ENCODE measurements around the gene MAPK14. TPM values are rescaled to one million over a fixed set of nuclear protein-coding genes. Genes with fewer than 3 reads are reported as not detected.
A peak's percentile ranks its signal among the peaks of the same experiment; 100 is the strongest.

The MAPK14 gene
- total and polyA plus RNA-seq, 7 donors, result 11.8 to 42.0 (median 31.0) TPM

DNA sequence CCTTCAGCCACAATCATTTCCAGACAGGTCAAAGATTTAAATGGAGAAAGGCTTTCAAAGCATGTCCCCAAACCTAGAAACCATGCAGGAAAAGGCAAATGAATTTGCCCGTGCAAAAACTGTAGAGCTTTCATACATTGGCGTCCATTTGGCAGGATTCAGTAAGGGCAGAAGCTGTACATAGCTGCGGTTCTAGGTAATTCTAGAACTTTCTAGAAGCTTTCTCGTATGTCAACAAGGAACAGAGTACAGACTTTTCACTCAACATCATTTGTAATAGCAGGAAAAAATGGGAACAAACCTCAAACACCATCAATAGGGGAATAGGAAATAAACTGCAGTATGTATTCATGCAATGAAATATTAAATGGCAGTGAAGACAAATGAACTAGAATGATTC, 91.6 kb downstream of the MAPK14 start:
- H3K27ac ChIP-seq, result peak overlapping the region; percentile 46
- TF ChIP-seq, protein P1, sequence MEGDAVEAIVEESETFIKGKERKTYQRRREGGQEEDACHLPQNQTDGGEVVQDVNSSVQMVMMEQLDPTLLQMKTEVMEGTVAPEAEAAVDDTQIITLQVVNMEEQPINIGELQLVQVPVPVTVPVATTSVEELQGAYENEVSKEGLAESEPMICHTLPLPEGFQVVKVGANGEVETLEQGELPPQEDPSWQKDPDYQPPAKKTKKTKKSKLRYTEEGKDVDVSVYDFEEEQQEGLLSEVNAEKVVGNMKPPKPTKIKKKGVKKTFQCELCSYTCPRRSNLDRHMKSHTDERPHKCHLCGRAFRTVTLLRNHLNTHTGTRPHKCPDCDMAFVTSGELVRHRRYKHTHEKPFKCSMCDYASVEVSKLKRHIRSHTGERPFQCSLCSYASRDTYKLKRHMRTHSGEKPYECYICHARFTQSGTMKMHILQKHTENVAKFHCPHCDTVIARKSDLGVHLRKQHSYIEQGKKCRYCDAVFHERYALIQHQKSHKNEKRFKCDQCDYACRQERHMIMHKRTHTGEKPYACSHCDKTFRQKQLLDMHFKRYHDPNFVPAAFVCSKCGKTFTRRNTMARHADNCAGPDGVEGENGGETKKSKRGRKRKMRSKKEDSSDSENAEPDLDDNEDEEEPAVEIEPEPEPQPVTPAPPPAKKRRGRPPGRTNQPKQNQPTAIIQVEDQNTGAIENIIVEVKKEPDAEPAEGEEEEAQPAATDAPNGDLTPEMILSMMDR (IDR thresholded peaks at IDR 0.05), result no peak
- ATAC-seq, result no peak
- peaks cover 24% of the 10 kb centered on the region for H3K4me1 ChIP-seq
- peaks cover 0 to 19% of the 10 kb centered on the region in 2 donors for H3K36me3 ChIP-seq (ENCODE audit: insufficient read depth in 1 of 2, low read depth in 1 of 2)
- intact Hi-C loops (cut with DNase I), result no loop called here
- DNase-seq, result no peak
- 73 to 77% (median 73%) methylated on average over 4 of the region's 4 CpGs for WGBS, 3 donors
- H3K9me3 ChIP-seq, result no peaks in the 10 kb centered on the region
- H3K27me3 ChIP-seq (ENCODE audit: insufficient read depth in 3 of 3, low read length in 2 of 3), result no peaks in the 10 kb centered on the region
- no peak overlapping the region for H3K4me3 ChIP-seq

DNA sequence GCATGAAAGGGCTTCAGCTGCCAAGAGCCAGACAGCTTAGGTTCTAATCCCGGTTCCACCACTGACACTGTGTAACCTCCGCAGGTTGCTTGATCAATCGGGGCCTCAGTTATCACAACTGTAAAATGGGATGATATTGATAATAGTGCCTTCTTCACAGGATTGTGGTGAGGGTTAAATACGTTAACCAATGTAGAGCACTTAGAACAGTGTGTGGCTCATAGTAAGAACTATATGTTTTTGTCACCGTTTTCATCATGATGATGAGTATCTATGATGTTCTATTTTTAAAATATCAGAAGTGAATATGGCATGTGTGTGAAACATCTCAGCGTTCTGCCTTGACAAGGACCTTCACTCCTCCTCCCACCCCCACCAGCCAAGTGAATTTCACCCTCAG, 92.4 kb downstream of the MAPK14 start:
- 84 to 86% (median 85%) methylated on average over 6 of the region's 6 CpGs for WGBS, 3 donors

DNA sequence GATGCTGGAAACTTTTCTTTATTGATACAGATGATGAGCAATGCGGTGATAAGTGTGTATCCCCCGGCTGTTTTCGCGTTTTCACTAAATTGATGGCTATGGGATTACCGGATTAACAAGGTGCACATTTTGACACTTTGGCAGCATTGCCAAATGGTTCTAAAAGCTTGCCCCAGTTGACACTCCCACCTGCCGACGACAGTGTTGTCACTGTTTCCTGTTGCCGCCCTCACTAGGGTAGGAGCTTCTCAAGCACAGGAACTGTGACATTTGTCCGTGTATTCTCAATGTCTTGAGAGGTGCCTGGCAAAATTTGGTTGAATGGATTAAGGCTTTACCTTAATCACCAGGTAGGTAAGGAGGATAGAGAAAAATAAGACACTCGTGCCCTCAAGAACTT, 92.9 kb downstream of the MAPK14 start:
- Histone ChIP-seq H3K27ac (no peak overlapping the region), H3K4me1 (peaks cover 12% of the 10 kb centered on the region), H3K36me3 (ENCODE audit: insufficient read depth in 1 of 2, low read depth in 1 of 2) (peaks cover 0 to 19% of the 10 kb centered on the region in 2 donors), H3K9me3 (no peaks in the 10 kb centered on the region), H3K27me3 (ENCODE audit: insufficient read depth in 3 of 3, low read length in 2 of 3) (no peaks in the 10 kb centered on the region), H3K4me3 (no peak overlapping the region)
- TF ChIP-seq, protein P1 (IDR thresholded peaks at IDR 0.05), result no peak
- DNase-seq, result no peak
- intact Hi-C loops (cut with DNase I), result loop anchor here (2.0 to 10.0 kb wide), 4 partner anchors 74 to 244 kb away; partner anchors contain the start of gene BRPF3 (in 1 of the 2)
- ATAC-seq, result no peak
- whole genome bisulfite sequencing, 3 donors, result 48 to 52% (median 49%) methylated on average over 10 of the region's 10 CpGs

More for the DNA sequence above, 92.4 kb downstream of the MAPK14 start:
- Histone ChIP-seq H3K36me3 (ENCODE audit: insufficient read depth in 1 of 2, low read depth in 1 of 2) (peaks cover 0 to 19% of the 10 kb centered on the region in 2 donors), H3K27ac (no peak overlapping the region), H3K9me3 (no peaks in the 10 kb centered on the region), H3K27me3 (ENCODE audit: insufficient read depth in 3 of 3, low read length in 2 of 3) (no peaks in the 10 kb centered on the region), H3K4me3 (no peak overlapping the region), H3K4me1 (peaks cover 17% of the 10 kb centered on the region)
- DNase-seq (no peak), ATAC-seq (no peak)
- intact Hi-C loops (cut with DNase I), result loop anchor here (2.0 to 10.0 kb wide), 4 partner anchors 75 to 245 kb away; partner anchors contain the start of gene BRPF3 (in 1 of the 2)
- TF ChIP-seq, protein P1 (IDR thresholded peaks at IDR 0.05), result no peak

DNA sequence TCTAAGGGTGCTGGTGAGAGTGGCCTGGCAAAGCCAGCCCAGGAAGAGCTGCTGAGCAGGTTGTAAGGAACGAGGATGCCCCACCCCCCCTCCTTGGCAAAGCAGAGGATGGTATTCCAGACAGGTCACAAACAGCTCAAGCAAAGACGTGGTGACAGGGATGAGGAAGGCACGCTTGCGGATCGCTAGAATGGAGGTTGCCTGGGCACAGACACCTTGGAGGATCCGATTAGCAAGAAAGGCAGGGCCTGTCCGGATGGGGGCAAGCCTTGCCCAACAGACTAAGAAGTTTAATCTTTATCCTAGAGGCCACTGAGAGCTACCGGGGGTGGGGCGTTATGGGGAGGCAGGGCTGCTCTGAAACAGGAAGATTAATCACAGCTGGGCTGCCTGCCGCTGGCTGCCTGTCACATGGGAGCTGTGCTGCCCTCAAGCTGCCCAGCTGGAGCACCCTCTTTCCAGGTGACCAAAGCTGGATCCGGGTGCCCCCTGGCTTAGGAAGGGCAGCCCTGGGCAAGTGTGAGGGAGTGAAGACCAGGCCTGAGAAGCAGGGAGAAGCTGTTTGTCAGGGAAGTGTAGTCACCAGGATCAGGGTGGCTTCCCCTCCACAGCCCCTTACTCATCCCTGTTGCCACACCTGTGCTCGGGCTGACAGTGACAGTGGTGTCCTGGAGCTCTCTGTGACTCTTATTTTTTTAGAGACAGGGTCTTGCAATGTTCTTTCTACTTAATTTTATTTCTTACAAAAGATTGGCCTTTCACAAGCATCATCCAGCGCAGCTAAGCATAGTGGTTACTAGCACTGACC, 93.6 kb downstream of the MAPK14 start:
- H3K4me1 ChIP-seq, result peaks cover 12% of the 10 kb centered on the region
- H3K4me3 ChIP-seq, result no peak overlapping the region
- no peak overlapping the region for H3K27ac ChIP-seq
- TF ChIP-seq, protein P1 (IDR thresholded peaks at IDR 0.05), result no peak
- DNase-seq (peak; percentile 60 to 70), ATAC-seq (peak; percentile 11 to 52 (median 39))
- 32 to 42% (median 33%) methylated on average over 13 of the region's 13 CpGs for WGBS, 3 donors
- H3K27me3 ChIP-seq (ENCODE audit: insufficient read depth in 3 of 3, low read length in 2 of 3), result no peaks in the 10 kb centered on the region
- peaks cover 0 to 17% of the 10 kb centered on the region in 2 donors for H3K36me3 ChIP-seq (ENCODE audit: insufficient read depth in 1 of 2, low read depth in 1 of 2)
- intact Hi-C loops (cut with DNase I), result loop anchor here (2.0 to 10.0 kb wide), 4 partner anchors 74 to 244 kb away; partner anchors contain the start of gene BRPF3 (in 1 of the 2)
- H3K9me3 ChIP-seq, result no peaks in the 10 kb centered on the region

All from psoas muscle (tissue), 8 donors.